HepG2 (cell line): ENCODE data around the gene VSIG10L2. TPM values are rescaled to one million over a fixed set of nuclear protein-coding genes. Genes with fewer than 3 reads are reported as not detected.

Source experiments
- CAMTA2 ChIP-seq: sonication (generic); formaldehyde crosslinking; IDR thresholded peaks from 2 replicates; pipeline ENCODE4 v1.4.0; 2020; ENCODE audit warnings: mild to moderate bottlenecking, missing genetic modification reagents, borderline replicate concordance
- DPF2 ChIP-seq: sonication (generic); formaldehyde crosslinking; IDR thresholded peaks from 2 replicates; pipeline ENCODE4 v1.4.0; 2020; ENCODE audit warnings: mild to moderate bottlenecking, low read depth, missing genetic modification reagents, borderline replicate concordance
- GTF2F1 ChIP-seq: fragments of 150-350 bp; IDR thresholded peaks from 2 replicates; pipeline ENCODE4 v1.6.1; 2014; ENCODE audit warnings: low read length
- HDAC6 ChIP-seq: fragments of 200-600 bp; sonication (generic); IDR thresholded peaks from 2 replicates; pipeline ENCODE4 v1.7.0; 2017; ENCODE audit warnings: mild to moderate bottlenecking, antibody characterized with exemption, low read length, low read depth
- HINFP ChIP-seq: sonication (generic); formaldehyde crosslinking; IDR thresholded peaks from 2 replicates; pipeline ENCODE4 v1.4.0; 2020; ENCODE audit warnings: low read depth, mild to moderate bottlenecking, missing genetic modification reagents
- HOXA7 ChIP-seq: sonication (generic); formaldehyde crosslinking; IDR thresholded peaks from 2 replicates; pipeline ENCODE4 v1.8.1; 2022; ENCODE audit warnings: mild to moderate bottlenecking, missing genetic modification reagents, moderate library complexity
- MIER2 ChIP-seq: IDR thresholded peaks from 2 replicates; pipeline ENCODE4 v1.6.1; 2016; ENCODE audit warnings: missing biosample characterization, missing genetic modification reagents
- MLLT10 ChIP-seq: sonication (generic); formaldehyde crosslinking; IDR thresholded peaks from 2 replicates; pipeline ENCODE4 v1.4.0; 2020; ENCODE audit warnings: missing genetic modification reagents
- PHF21A ChIP-seq: sonication (generic); formaldehyde crosslinking; IDR thresholded peaks from 2 replicates; pipeline ENCODE4 v1.5.0; 2020; ENCODE audit warnings: mild to moderate bottlenecking, missing genetic modification reagents
- PITX1 ChIP-seq: sonication (generic); formaldehyde crosslinking; IDR thresholded peaks from 2 replicates; pipeline ENCODE4 v1.5.1; 2020; ENCODE audit warnings: mild to moderate bottlenecking, missing genetic modification reagents
- RCOR2 ChIP-seq: IDR thresholded peaks from 2 replicates; pipeline ENCODE4 v1.6.1; 2016; ENCODE audit warnings: missing biosample characterization, missing genetic modification reagents
- TFDP2 ChIP-seq: sonication (generic); formaldehyde crosslinking; IDR thresholded peaks from 2 replicates; pipeline ENCODE4 v1.4.0; 2020; ENCODE audit warnings: missing genetic modification reagents
- ZBTB25 ChIP-seq: IDR thresholded peaks from 2 replicates; pipeline ENCODE4 v1.6.1; 2018; ENCODE audit warnings: missing genetic modification reagents
- ZBTB7B ChIP-seq: sonication (generic); formaldehyde crosslinking; IDR thresholded peaks from 2 replicates; pipeline ENCODE4 v1.4.0; 2020; ENCODE audit warnings: missing genetic modification reagents
- ZFY ChIP-seq: sonication (generic); formaldehyde crosslinking; IDR thresholded peaks from 2 replicates; pipeline ENCODE4 v1.4.0; 2020; ENCODE audit warnings: missing genetic modification reagents
- ZHX1 ChIP-seq: sonication (generic); formaldehyde crosslinking; IDR thresholded peaks from 2 replicates; pipeline ENCODE4 v1.8.1; 2022; ENCODE audit warnings: low read depth, mild to moderate bottlenecking, missing genetic modification reagents
- ZMAT5 ChIP-seq: sonication (generic); formaldehyde crosslinking; IDR thresholded peaks from 2 replicates; pipeline ENCODE4 v1.5.0; 2020; ENCODE audit warnings: mild to moderate bottlenecking, low read depth, missing genetic modification reagents, borderline replicate concordance
- ZNF414 ChIP-seq: sonication (generic); formaldehyde crosslinking; IDR thresholded peaks from 2 replicates; pipeline ENCODE4 v1.5.0; 2020; ENCODE audit warnings: missing genetic modification reagents
- ZNF431 ChIP-seq: sonication (generic); formaldehyde crosslinking; IDR thresholded peaks from 2 replicates; pipeline ENCODE4 v1.9.0; 2022; ENCODE audit warnings: missing genetic modification reagents, low read depth, mild to moderate bottlenecking, borderline replicate concordance
- ZNF484 ChIP-seq: sonication (generic); formaldehyde crosslinking; IDR thresholded peaks from 2 replicates; pipeline ENCODE4 v1.5.1; 2020; ENCODE audit warnings: mild to moderate bottlenecking, low read depth, missing genetic modification reagents, borderline replicate concordance
- ZNF557 ChIP-seq: sonication (generic); formaldehyde crosslinking; IDR thresholded peaks from 2 replicates; pipeline ENCODE4 v1.4.0; 2020; ENCODE audit warnings: missing genetic modification reagents
- ZNF678 ChIP-seq: sonication (generic); formaldehyde crosslinking; IDR thresholded peaks from 2 replicates; pipeline ENCODE4 v1.4.0; 2020; ENCODE audit warnings: mild to moderate bottlenecking, missing genetic modification reagents
- ZNF703 ChIP-seq: sonication (generic); formaldehyde crosslinking; IDR thresholded peaks from 2 replicates; pipeline ENCODE4 v1.5.1; 2020; ENCODE audit warnings: missing genetic modification reagents, mild to moderate bottlenecking, moderate library complexity, borderline replicate concordance
- polyA plus RNA-seq, 8 experiments: library from polyadenylated mRNA; depleted of rRNA in 3 of 8; stranded (reverse) in 7 of 8; unstranded in 1 of 8; fragments of >200 nt; fragmentation: Illumina TruSeq in 4 of 8; extraction: Trizol in 4 of 8; gene quantifications; 2 replicates each; pipeline versions ENCODE4 v1.2.1 to v1.2.3, GENCODE V29; 2011 to 2016; ENCODE audit warnings: low read depth in 4 of 8, missing spikeins in 1 of 8, mixed read lengths in 1 of 8; ENCODE audit not compliant: insufficient read depth in 1 of 8
- total RNA-seq, 5 experiments: library from RNA; depleted of rRNA; stranded (reverse); fragments of >200 nt; fragmentation: Illumina TruSeq; extraction: Trizol; gene quantifications; 2 replicates each; pipeline ENCODE4 v1.2.3, GENCODE V29; 2016; ENCODE audit warnings: low read depth in 1 of 5

VSIG10L2 gene
- total and polyA plus RNA-seq, 2 of the 13 experiments (the other 11 are each of a cell fraction or from before 2014, with no cell fraction given), result 0.21 TPM; not detected in 1

- TF ChIP-seq ZNF484 (CRISPR knock-in tag) (no peak), ZNF557 (no peak), PHF21A (CRISPR knock-in tag) (peak; percentile 73; the same call in 1 of the 2 replicates), HDAC6 (no peak), CAMTA2 (no peak), MIER2 (CRISPR knock-in tag) (peak; percentile 41; the same call in 1 of the 2 replicates), ZNF703 (CRISPR knock-in tag) (no peak), ZNF414 (no peak), ZHX1 (CRISPR knock-in tag) (no peak), PITX1 (CRISPR knock-in tag) (peak; percentile 55; the same call in 1 of the 2 replicates), RCOR2 (CRISPR knock-in tag) (no peak), DPF2 (CRISPR knock-in tag) (peak; percentile 38; the same call in 1 of the 2 replicates), HINFP (CRISPR knock-in tag) (no peak), ZBTB7B (CRISPR knock-in tag) (no peak), ZBTB25 (CRISPR knock-in tag) (no peak), HOXA7 (CRISPR knock-in tag) (no peak), ZNF431 (CRISPR knock-in tag) (no peak), ZNF678 (CRISPR knock-in tag) (no peak), TFDP2 (CRISPR knock-in tag) (no peak), ZFY (CRISPR knock-in tag) (no peak), GTF2F1 (no peak), ZMAT5 (CRISPR knock-in tag) (no peak), MLLT10 (CRISPR knock-in tag) (no peak)
These were observed 20.6 kb upstream of the VSIG10L2 start (continued) for GRCh38 chr11:125925247-125925740.
